HEK293T (cell line): ENCODE results near the gene ETF1.

ENCODE experiments used
- ARNT ChIP-seq: fragments of 450-650 bp; IDR thresholded peaks from 2 replicates; pipeline ENCODE4 v1.6.1; 2017; ENCODE audit warnings: mild to moderate bottlenecking
- BHLHE40 ChIP-seq: fragments of 450-650 bp; IDR thresholded peaks from 2 replicates; pipeline ENCODE4 v1.6.1; 2016; ENCODE audit warnings: mild to moderate bottlenecking, moderate library complexity, borderline replicate concordance
- ELF4 ChIP-seq: fragments of 450-650 bp; IDR thresholded peaks from 2 replicates; pipeline ENCODE4 v1.6.1; 2017; ENCODE audit warnings: antibody characterized with exemption
- FOXA1 ChIP-seq: fragments of 450-650 bp; IDR thresholded peaks from 2 replicates; pipeline ENCODE4 v1.6.1; 2016; ENCODE audit warnings: mild to moderate bottlenecking
- FOXM1 ChIP-seq: fragments of 450-650 bp; IDR thresholded peaks from 2 replicates; pipeline ENCODE4 v1.6.1; 2017; ENCODE audit warnings: mild to moderate bottlenecking, borderline replicate concordance
- NFRKB ChIP-seq: fragments of 450-650 bp; IDR thresholded peaks from 2 replicates; pipeline ENCODE4 v1.6.1; 2016; ENCODE audit warnings: mild to moderate bottlenecking, moderate library complexity
- SP1 ChIP-seq: fragments of 450-650 bp; IDR thresholded peaks from 2 replicates; pipeline ENCODE4 v1.6.1; 2017
- TF ChIP-seq, protein P1 (sequence below): fragments of 450-650 bp; IDR thresholded peaks from 2 replicates; pipeline ENCODE4 v1.6.1; 2016

DNA sequence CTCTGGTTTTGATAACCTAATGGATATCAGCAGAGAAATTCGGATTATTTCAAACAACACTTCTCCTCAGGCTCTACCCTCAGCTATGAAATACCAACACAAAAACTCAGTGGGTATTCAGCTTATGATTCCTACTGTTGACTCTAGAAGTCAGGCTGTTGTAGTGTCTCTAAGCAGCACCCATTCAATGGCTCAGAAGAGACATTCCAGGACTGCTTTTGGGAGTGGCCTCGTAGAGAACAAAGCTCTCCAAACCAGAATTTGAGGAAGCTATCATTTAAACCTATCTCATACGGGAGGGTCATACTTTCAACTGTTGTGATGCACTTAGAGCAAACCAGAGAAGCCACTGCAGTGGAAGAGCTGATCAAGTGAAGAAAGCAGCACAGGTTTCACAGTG is 34.1 kb downstream of the ETF1 start:
- TF ChIP-seq, protein P1, sequence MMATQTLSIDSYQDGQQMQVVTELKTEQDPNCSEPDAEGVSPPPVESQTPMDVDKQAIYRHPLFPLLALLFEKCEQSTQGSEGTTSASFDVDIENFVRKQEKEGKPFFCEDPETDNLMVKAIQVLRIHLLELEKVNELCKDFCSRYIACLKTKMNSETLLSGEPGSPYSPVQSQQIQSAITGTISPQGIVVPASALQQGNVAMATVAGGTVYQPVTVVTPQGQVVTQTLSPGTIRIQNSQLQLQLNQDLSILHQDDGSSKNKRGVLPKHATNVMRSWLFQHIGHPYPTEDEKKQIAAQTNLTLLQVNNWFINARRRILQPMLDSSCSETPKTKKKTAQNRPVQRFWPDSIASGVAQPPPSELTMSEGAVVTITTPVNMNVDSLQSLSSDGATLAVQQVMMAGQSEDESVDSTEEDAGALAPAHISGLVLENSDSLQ, result no peak
- TF ChIP-seq FOXA1, result no peak
- no peak for TF ChIP-seq NFRKB
- TF ChIP-seq FOXM1, result no peak
- no peak for TF ChIP-seq ARNT
- no peak for TF ChIP-seq ELF4
- TF ChIP-seq BHLHE40, result no peak
- TF ChIP-seq SP1, result no peak
